Inflammatory macrophage treated with lipopolysaccharide for 1 hour (primary cell): ENCODE data around the gene LCN12.

Source experiments
- DNase-seq, 2 donors: peaks; one replicate each; pipeline ENCODE4 v3.0.0-alpha.2; 2020 to 2022

Gene LCN12

GRCh38 chr9:136927343-136928271 lies 24.5 kb upstream of the LCN12 start:
- DNase-seq: peak; percentile 17 to 53

GRCh38 chr9:136928591-136928990 lies 23.5 kb upstream of the LCN12 start:
- DNase-seq: peak; percentile 86 to 94

- DNase-seq: no peak
These were observed 22.1 kb upstream of the LCN12 start for GRCh38 chr9:136930014-136930413.

GRCh38 chr9:136931611-136932130 lies 20.4 kb upstream of the LCN12 start:
- peak in 1 of 2 donors; percentile 9 for DNase-seq

- no peak for DNase-seq
These were observed 17.8 kb upstream of the LCN12 start for GRCh38 chr9:136934277-136934676.

- peak; percentile 20 to 39 for DNase-seq
These were observed 16.4 kb upstream of the LCN12 start for GRCh38 chr9:136935651-136936050.

GRCh38 chr9:136936645-136937170 lies 15.4 kb upstream of the LCN12 start:
- DNase-seq: no peak

GRCh38 chr9:136937186-136938001 lies 14.7 kb upstream of the LCN12 start:
- DNase-seq: no peak

- DNase-seq: no peak
These were observed 12.6 kb upstream of the LCN12 start for GRCh38 chr9:136939431-136939995.

- DNase-seq: no peak
These were observed 12.0 kb upstream of the LCN12 start for GRCh38 chr9:136939996-136940525.

- DNase-seq: no peak
These were observed 11.4 kb upstream of the LCN12 start for GRCh38 chr9:136940526-136941230.

- DNase-seq: no peak
These were observed 10.6 kb upstream of the LCN12 start for GRCh38 chr9:136941231-136942111.

- DNase-seq: no peak
These were observed 9.8 kb upstream of the LCN12 start for GRCh38 chr9:136942112-136942880.

GRCh38 chr9:136942881-136943230 lies 9.2 kb upstream of the LCN12 start:
- no peak for DNase-seq

- DNase-seq: peak in 1 of 2 donors; percentile 17
These were observed 8.5 kb upstream of the LCN12 start for GRCh38 chr9:136943291-136944211.

- DNase-seq: peak in 1 of 2 donors; percentile 47
These were observed 7.9 kb upstream of the LCN12 start for GRCh38 chr9:136944212-136944518.

GRCh38 chr9:136944519-136945332 lies 7.3 kb upstream of the LCN12 start, which contains the start of the genes C8G and FBXW5:
TSS of gene C8G (plus strand) at chr9:136945243. CDS start at chr9:136945321, 78 bp downstream.
TSS of gene FBXW5 (minus strand) at chr9:136944738. CDS start at chr9:136944083, 655 bp downstream.
- peak; percentile 92 to 96 for DNase-seq
